Islet of Langerhans (tissue), 1 donor: Measurements from ENCODE around the gene RPS18.
"Not testable (repeated sequence)": the region's sequence is repeated elsewhere in the genome, so short reads cannot be mapped to it uniquely, and the experiment has no call there.

ENCODE experiments used
- FAIRE-seq: peaks from one replicate; lab custom pipeline; 2011; peaks lifted over from hg19 to GRCh38; lab: Jason Lieb, UNC

The RPS18 gene

GRCh38 chr6:33271468-33272274 is at the start of gene RPS18, which contains the start of gene VPS52:
Gene RPS18, plus strand, starts transcription at chr6:33272075. Its CDS starts 45 bp downstream, at chr6:33272120.
Gene VPS52, minus strand, starts transcription at chr6:33271876. Its CDS starts 201 bp downstream, at chr6:33271675.
- no peak for FAIRE-seq

GRCh38 chr6:33226503-33227120 is 45.3 kb upstream of the RPS18 start:
- not testable (repeated sequence) for FAIRE-seq

- no peak for FAIRE-seq
Observed at GRCh38 chr6:33235221-33235634, 36.6 kb upstream of the RPS18 start.

GRCh38 chr6:33236328-33236727 is 35.5 kb upstream of the RPS18 start:
- FAIRE-seq, result no peak

- no peak for FAIRE-seq
Observed at GRCh38 chr6:33236852-33237251, 35.0 kb upstream of the RPS18 start.

- no peak for FAIRE-seq
Observed at GRCh38 chr6:33237741-33238140, 34.1 kb upstream of the RPS18 start.

GRCh38 chr6:33241968-33242367 is 29.9 kb upstream of the RPS18 start:
- FAIRE-seq, result no peak

- FAIRE-seq, result no peak
Observed at GRCh38 chr6:33243476-33243875, 28.4 kb upstream of the RPS18 start.

GRCh38 chr6:33247977-33248642 is 23.8 kb upstream of the RPS18 start:
- no peak for FAIRE-seq

GRCh38 chr6:33248643-33248931 is 23.3 kb upstream of the RPS18 start:
- FAIRE-seq, result no peak

GRCh38 chr6:33248932-33249731 is 22.7 kb upstream of the RPS18 start:
- FAIRE-seq, result peak; percentile 64

- no peak for FAIRE-seq
Observed at GRCh38 chr6:33249732-33250630, 21.9 kb upstream of the RPS18 start.

GRCh38 chr6:33250731-33251130 is 21.1 kb upstream of the RPS18 start:
- no peak for FAIRE-seq

- FAIRE-seq, result no peak
Observed at GRCh38 chr6:33251395-33252012, 20.4 kb upstream of the RPS18 start.

GRCh38 chr6:33252759-33253158 is 19.1 kb upstream of the RPS18 start:
- no peak for FAIRE-seq

GRCh38 chr6:33254591-33254990 is 17.3 kb upstream of the RPS18 start:
- no peak for FAIRE-seq

- FAIRE-seq, result no peak
Observed at GRCh38 chr6:33259032-33259431, 12.8 kb upstream of the RPS18 start.

- not testable (repeated sequence) for FAIRE-seq
Observed at GRCh38 chr6:33262490-33262889, 9.4 kb upstream of the RPS18 start.

GRCh38 chr6:33264015-33264414 is 7.9 kb upstream of the RPS18 start:
- FAIRE-seq, result no peak

- no peak for FAIRE-seq
Observed at GRCh38 chr6:33271117-33271467, 783 bp upstream of the RPS18 start.
